Breast epithelium (tissue), 4 donors: ENCODE measurements around the gene COG2. TPM values are rescaled to one million over a fixed set of nuclear protein-coding genes. Genes with fewer than 3 reads are reported as not detected.

Experiments
- DNase-seq, 2 donors: peaks; one replicate each; pipeline ENCODE4 v3.0.0-alpha.2; 2019; ENCODE audit warnings: low spot score in 2 of 2
- H3K27ac ChIP-seq, 2 donors: fragments of 200-600 bp; sonication (generic) in 1 of 2; one replicate each; pipeline ENCODE4 v1.5.1; 2016 to 2019; ENCODE audit warnings: mild to moderate bottlenecking in 1 of 2
- H3K27me3 ChIP-seq, 2 donors: fragments of 200-600 bp; sonication (generic) in 1 of 2; one replicate each; pipeline versions ENCODE4 v1.5.1 to v1.6.0; 2017 to 2019; ENCODE audit warnings: control low read depth in 1 of 2, mild to moderate bottlenecking in 1 of 2
- H3K36me3 ChIP-seq: fragments of 200-600 bp; one replicate; pipeline ENCODE4 v1.5.1; 2019
- H3K4me1 ChIP-seq, 2 donors: fragments of 200-600 bp; sonication (generic); one replicate each; pipeline ENCODE4 v1.5.1; 2016 to 2019; ENCODE audit warnings: control low read depth in 1 of 2
- H3K4me3 ChIP-seq, 3 donors: fragments of 200-600 bp; sonication (generic); 1 replicate in 2 of 3; 2 replicates in 1 of 3; pipeline ENCODE4 v1.5.1; 2016 to 2019; ENCODE audit warnings: mild to moderate bottlenecking in 3 of 3, moderate library complexity in 2 of 3
- H3K9me3 ChIP-seq, 2 donors: fragments of 200-600 bp; sonication (generic) in 1 of 2; one replicate each; pipeline ENCODE4 v1.5.1; 2016 to 2019; ENCODE audit warnings: control low read depth in 1 of 2
- POLR2A ChIP-seq: fragments of 450-650 bp; IDR thresholded peaks from one replicate; pipeline ENCODE4 v1.6.1; 2016; ENCODE audit warnings: antibody characterized with exemption, mild to moderate bottlenecking, moderate library complexity
- POLR2AphosphoS5 ChIP-seq, 3 donors: sonication (generic); formaldehyde crosslinking; IDR thresholded peaks; one replicate each; pipeline ENCODE4 v1.6.1; 2017; ENCODE audit warnings: antibody characterized with exemption in 3 of 3
- intact Hi-C: fragments of 100-400 bp; cut with DNase I; formaldehyde crosslinking; loops from one replicate; pipeline ENCODE4 v1.15.1; 2023; ENCODE audit warnings: low total_unique reads
- total RNA-seq, 3 donors: library from RNA; depleted of rRNA; stranded (reverse); fragments of >200 nt; gene quantifications; one replicate each; pipeline ENCODE4 v1.1.0, GENCODE V29; 2016
- TF ChIP-seq, protein P1 (sequence below), 3 donors: fragments of 450-650 bp; IDR thresholded peaks; one replicate each; pipeline ENCODE4 v1.5.1; 2016 to 2017; ENCODE audit warnings: antibody characterized with exemption in 3 of 3, mild to moderate bottlenecking in 3 of 3, moderate library complexity in 3 of 3

Gene COG2
- total RNA-seq, 3 donors from 2014 or later = 22.9 to 44.3 (median 33.4) TPM

DNA sequence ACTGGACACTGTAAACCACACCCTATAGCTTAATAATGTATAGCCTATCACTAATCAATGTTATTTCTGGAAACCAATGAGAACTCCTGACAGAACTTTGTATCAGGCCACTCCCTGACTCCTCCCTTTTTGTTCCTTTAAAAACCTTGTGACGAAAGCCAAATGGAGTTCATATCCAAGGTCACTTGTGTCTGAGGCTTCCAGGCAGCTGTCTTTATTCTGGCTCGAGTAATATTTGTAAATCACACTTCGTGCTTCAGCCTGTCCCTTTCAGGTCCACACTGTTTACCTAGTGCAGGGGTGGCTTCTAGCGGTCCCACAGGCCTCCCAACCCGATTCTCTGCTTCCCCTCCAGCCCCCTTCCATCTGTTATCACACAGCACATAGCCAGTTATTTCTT, 88.7 kb downstream of the COG2 start:
- intact Hi-C loops = no loop called here
- Histone ChIP-seq H3K4me3 (no peak overlapping the region), H3K27ac (no peak overlapping the region), H3K27me3 (no peaks in the 10 kb centered on the region), H3K4me1 (no peaks in the 10 kb centered on the region), H3K9me3 (no peaks in the 10 kb centered on the region), H3K36me3 (no peaks in the 10 kb centered on the region)
- no peak for DNase-seq
- TF ChIP-seq POLR2A = no peak
- no peak for TF ChIP-seq POLR2AphosphoS5 (IDR thresholded peaks at IDR 0.05)

DNA sequence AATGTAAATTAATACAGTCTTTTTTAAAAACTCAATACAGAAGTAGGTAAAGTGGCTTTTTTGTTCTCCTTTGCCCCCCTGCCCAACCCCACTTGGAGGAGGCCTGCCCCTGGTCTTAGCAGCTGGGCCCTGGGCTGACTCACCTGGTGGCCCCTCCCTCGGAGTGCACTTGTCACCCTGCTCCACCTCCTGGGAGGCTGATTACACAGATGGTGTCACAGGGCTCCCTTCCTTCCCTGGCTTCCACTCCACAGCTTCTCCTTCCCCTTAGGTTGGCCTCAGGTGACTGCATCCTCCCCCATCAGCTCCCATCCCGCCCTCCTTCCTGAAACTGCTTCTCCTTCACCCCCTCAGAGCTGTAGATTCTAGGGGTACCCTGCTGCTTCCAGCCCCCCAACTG, 93.2 kb downstream of the COG2 start:
- intact Hi-C loops = no loop called here
- Histone ChIP-seq H3K4me1 (no peaks in the 10 kb centered on the region), H3K27me3 (no peaks in the 10 kb centered on the region), H3K9me3 (peaks cover 0 to 6% of the 10 kb centered on the region in 2 donors), H3K27ac (no peak overlapping the region), H3K36me3 (no peaks in the 10 kb centered on the region), H3K4me3 (no peak overlapping the region)
- TF ChIP-seq POLR2A (no peak), POLR2AphosphoS5 (IDR thresholded peaks at IDR 0.05) (no peak)
- TF ChIP-seq, protein P1, sequence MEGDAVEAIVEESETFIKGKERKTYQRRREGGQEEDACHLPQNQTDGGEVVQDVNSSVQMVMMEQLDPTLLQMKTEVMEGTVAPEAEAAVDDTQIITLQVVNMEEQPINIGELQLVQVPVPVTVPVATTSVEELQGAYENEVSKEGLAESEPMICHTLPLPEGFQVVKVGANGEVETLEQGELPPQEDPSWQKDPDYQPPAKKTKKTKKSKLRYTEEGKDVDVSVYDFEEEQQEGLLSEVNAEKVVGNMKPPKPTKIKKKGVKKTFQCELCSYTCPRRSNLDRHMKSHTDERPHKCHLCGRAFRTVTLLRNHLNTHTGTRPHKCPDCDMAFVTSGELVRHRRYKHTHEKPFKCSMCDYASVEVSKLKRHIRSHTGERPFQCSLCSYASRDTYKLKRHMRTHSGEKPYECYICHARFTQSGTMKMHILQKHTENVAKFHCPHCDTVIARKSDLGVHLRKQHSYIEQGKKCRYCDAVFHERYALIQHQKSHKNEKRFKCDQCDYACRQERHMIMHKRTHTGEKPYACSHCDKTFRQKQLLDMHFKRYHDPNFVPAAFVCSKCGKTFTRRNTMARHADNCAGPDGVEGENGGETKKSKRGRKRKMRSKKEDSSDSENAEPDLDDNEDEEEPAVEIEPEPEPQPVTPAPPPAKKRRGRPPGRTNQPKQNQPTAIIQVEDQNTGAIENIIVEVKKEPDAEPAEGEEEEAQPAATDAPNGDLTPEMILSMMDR (IDR thresholded peaks at IDR 0.05) = no peak
- no peak for DNase-seq

DNA sequence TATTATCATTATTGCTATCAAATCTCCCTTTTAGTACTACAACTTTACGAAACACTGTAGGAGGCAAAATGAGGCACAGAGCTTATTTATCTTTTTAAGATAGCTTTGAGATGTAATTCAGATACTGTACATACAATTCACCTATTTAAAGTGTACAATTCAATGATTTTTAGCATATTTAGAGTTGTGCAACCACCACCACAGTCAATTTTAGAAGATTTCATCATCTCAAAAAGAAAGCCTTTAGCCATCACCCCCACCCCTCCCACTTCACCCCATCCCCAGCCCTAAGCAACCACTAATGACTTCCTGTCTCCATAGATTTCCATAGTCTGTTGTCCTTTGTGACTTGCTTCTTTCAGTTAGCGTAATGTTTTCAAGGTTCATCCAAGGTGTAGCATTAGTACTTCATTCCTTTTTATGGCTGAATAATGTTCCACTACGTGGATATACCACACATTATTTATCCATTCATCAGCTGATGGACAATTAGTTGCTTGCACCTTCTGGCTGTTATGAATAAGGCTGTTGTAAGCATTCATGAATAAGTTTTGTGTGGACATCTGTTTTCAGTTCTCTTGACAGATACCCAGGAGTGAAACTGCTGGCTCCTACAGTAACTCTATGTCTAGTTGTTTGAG, 95.5 kb downstream of the COG2 start:
- H3K9me3 ChIP-seq = peaks cover 0 to 6% of the 10 kb centered on the region in 2 donors
- no peaks in the 10 kb centered on the region for H3K4me1 ChIP-seq
- H3K27me3 ChIP-seq = no peaks in the 10 kb centered on the region
- no peak overlapping the region for H3K4me3 ChIP-seq
- DNase-seq = no peak
- no peak for TF ChIP-seq POLR2AphosphoS5 (IDR thresholded peaks at IDR 0.05)
- TF ChIP-seq, protein P1 (IDR thresholded peaks at IDR 0.05) = no peak
- no peak for TF ChIP-seq POLR2A
- no peak overlapping the region for H3K27ac ChIP-seq
- no peaks in the 10 kb centered on the region for H3K36me3 ChIP-seq
- intact Hi-C loops = no loop called here

DNA sequence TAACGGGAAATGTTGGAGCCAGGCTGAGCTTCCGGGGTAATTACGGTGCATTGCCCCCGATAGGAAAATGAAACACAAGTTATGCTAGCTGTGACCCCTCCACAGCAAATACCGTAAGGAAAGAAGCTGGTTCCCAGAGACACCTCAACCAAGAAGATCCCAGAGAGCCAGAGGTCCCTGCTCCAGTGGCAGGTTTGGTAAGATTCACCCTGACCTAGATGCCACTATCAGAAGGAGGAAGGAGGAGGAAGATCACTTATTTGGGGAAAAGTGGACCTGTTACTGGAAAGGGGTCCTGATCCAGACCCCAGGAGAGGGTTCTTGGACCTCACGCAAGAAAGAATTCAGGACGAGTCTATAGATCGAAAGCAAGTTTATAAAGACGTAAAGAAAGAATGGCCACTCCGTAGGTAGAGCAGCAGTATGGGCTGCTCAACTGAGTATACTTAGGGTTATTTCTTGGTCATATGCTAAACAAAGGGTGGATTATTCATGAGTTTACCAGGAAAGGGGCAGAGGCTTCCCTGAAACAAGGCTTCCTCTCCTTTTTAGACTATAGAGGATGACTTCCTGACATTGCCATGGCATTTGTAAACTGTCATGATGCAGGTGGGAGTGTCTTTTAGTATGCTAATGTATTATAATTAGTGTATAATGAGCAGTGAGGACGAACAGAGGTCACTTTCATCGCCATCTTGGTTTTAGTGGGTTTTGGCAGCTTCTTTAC, 97.4 kb downstream of the COG2 start:
- H3K36me3 ChIP-seq = no peaks in the 10 kb centered on the region
- no peak for DNase-seq
- no peak overlapping the region for H3K4me3 ChIP-seq
- no peaks in the 10 kb centered on the region for H3K27me3 ChIP-seq
- H3K9me3 ChIP-seq = peaks cover 0 to 6% of the 10 kb centered on the region in 2 donors
- no peak overlapping the region for H3K27ac ChIP-seq
- H3K4me1 ChIP-seq = no peaks in the 10 kb centered on the region
- no peak for TF ChIP-seq POLR2A
- TF ChIP-seq, protein P1 (IDR thresholded peaks at IDR 0.05) = no peak
- TF ChIP-seq POLR2AphosphoS5 (IDR thresholded peaks at IDR 0.05) = no peak
- intact Hi-C loops = no loop called here

Other genes starting within 250 kb of the COG2 start
- under 1 TPM; 0.48 to 0.98 (median 0.59) TPM for gene PGBD5, start 216.1 kb upstream of the COG2 start, total RNA-seq
- 1 to 10 TPM in 2 of 3 donors, under 1 TPM in 1; 0.59 to 9.1 (median 8.2) TPM for gene AGT, start 71.6 kb downstream of the COG2 start, total RNA-seq
- 1 to 10 TPM in 1 of 3 donors, not detected in 2; 2.3 TPM for gene CAPN9, start 104.9 kb downstream of the COG2 start, total RNA-seq
- 100 to 1,000 TPM in 2 of 3 donors, 10 to 100 TPM in 1; 63.6 to 138 (median 124) TPM for gene C1orf198, start 226.0 kb downstream of the COG2 start, total RNA-seq